ENCODE data around the gene CDH1. TPM values are rescaled to one million over a fixed set of nuclear protein-coding genes. Genes with fewer than 3 reads are reported as not detected.

Gene CDH1
- total RNA-seq, 2 experiments from 2014 or later = 2.4 to 3.1 TPM

DNA sequence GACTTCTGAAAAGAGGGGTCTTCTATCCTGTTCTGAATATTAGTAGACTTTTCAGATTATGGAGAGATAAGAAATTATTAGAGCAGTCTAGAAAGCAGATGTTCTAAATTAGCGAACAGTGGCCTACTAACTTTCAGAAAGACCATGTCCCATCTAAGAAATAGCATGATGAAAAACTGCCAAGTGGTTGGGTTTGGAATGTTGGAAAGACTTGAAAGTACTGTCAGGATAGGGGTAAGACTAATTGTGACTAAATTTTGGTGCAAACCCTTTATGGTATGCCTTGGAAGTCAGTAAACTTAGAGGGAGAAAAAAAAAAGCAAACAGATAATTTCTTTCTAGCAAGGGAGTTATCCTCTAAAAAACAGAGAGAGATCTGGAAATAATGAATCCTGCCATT, 147.3 kb downstream of the CDH1 start:
- no peak for DNase-seq

More for the DNA sequence above, 147.3 kb downstream of the CDH1 start:
- no peaks in the 10 kb centered on the region for H3K27me3 Mint-ChIP-seq
- no peak overlapping the region for H3K27ac Mint-ChIP-seq
- CTCF ChIA-PET = no interaction called here
- intact Hi-C loops (cut with micrococcal nuclease) = no loop called here
- POLR2A ChIA-PET = no interaction called here
- no peaks in the 10 kb centered on the region for H3K4me1 Mint-ChIP-seq (ENCODE audit: low read depth)
- peaks cover 13% of the 10 kb centered on the region for H3K36me3 Mint-ChIP-seq
- H3K9me3 Mint-ChIP-seq = no peaks in the 10 kb centered on the region
- H3K4me3 Mint-ChIP-seq = no peak overlapping the region

Other genes with a start within 250 kb of the CDH1 start
- 10 to 100 TPM; 36.6 to 40.2 TPM for gene ZFP90, start 198.0 kb upstream of the CDH1 start, total RNA-seq
- gene CDH3, start 92.0 kb upstream of the CDH1 start, total RNA-seq = 1 to 10 TPM; 5.2 to 5.3 TPM
- 10 to 100 TPM; 25.2 to 25.7 TPM for gene TANGO6, start 106.2 kb downstream of the CDH1 start, total RNA-seq